Stomach (tissue), 9 donors: Measurements from ENCODE around the gene RUFY4. TPM values are rescaled to one million over a fixed set of nuclear protein-coding genes. Genes with fewer than 3 reads are reported as not detected.

Experiments
- DNase-seq, 2 donors: peaks; one replicate each; pipeline versions ENCODE4 v3.0.0 to v3.0.0-alpha.2; 2013 to 2019
- H3K27ac ChIP-seq, 5 donors: fragments of 200-600 bp in 4 of 5; sonication (generic) in 4 of 5; one replicate each; pipeline ENCODE4 v1.5.1; 2013 to 2019; ENCODE audit warnings: mild to moderate bottlenecking in 1 of 5, moderate library complexity in 1 of 5
- H3K27me3 ChIP-seq, 3 donors: fragments of 200-600 bp; sonication (generic); one replicate each; pipeline ENCODE4 v1.5.1; 2017 to 2019; ENCODE audit warnings: mixed run types in 1 of 3
- H3K36me3 ChIP-seq, 4 donors: fragments of 200-600 bp; sonication (generic); 1 replicate in 3 of 4; 2 replicates in 1 of 4; pipeline ENCODE4 v1.5.1; 2016 to 2019
- H3K4me1 ChIP-seq, 4 donors: fragments of 200-600 bp; sonication (generic); one replicate each; pipeline ENCODE4 v1.5.1; 2016 to 2019
- H3K4me3 ChIP-seq, 4 donors: fragments of 200-600 bp; sonication (generic) in 3 of 4; one replicate each; pipeline ENCODE4 v1.5.1; 2016 to 2019; ENCODE audit warnings: mild to moderate bottlenecking in 1 of 4
- H3K9me3 ChIP-seq, 4 donors: fragments of 200-600 bp; sonication (generic); one replicate each; pipeline ENCODE4 v1.5.1; 2016 to 2019
- CTCF ChIP-seq, 7 experiments: fragments of 450-650 bp in 4 of 7; fragments of 200-600 bp in 3 of 7; sonication (generic) in 3 of 7; IDR thresholded peaks; one replicate each; pipeline ENCODE4 v1.5.1; 2016 to 2019; ENCODE audit warnings: antibody characterized with exemption in 7 of 7, control low read depth in 2 of 7, mild to moderate bottlenecking in 1 of 7
- EP300 ChIP-seq: sonication (generic); formaldehyde crosslinking; IDR thresholded peaks from one replicate; pipeline ENCODE4 v1.6.1; 2017; ENCODE audit warnings: antibody characterized with exemption
- POLR2A ChIP-seq, 4 donors: fragments of 450-650 bp; IDR thresholded peaks; one replicate each; pipeline ENCODE4 v1.6.1; 2016; ENCODE audit warnings: antibody characterized with exemption in 4 of 4, control low read depth in 2 of 4, mild to moderate bottlenecking in 1 of 4, moderate library complexity in 1 of 4
- POLR2AphosphoS5 ChIP-seq, 3 donors: sonication (generic); formaldehyde crosslinking; IDR thresholded peaks; one replicate each; pipeline ENCODE4 v1.6.1; 2016; ENCODE audit warnings: antibody characterized with exemption in 3 of 3
- WGBS, 5 donors: extraction: QIAGEN DNeasy Blood & Tissue Kit in 3 of 5; methylation state at CpG; one replicate each; pipeline versions ENCODE4 v1.1.5 to v1.1.7; 2013 to 2018; 5-methylcytosine and 5-hydroxymethylcytosine counted together
- intact Hi-C: fragments of 100-400 bp; cut with DNase I; formaldehyde crosslinking; loops from one replicate; pipeline ENCODE4 v1.15.1; 2023; ENCODE audit warnings: low total_unique reads
- polyA plus RNA-seq, 3 donors: library from polyadenylated mRNA; stranded (reverse); fragments of 200-250 nt; gene quantifications; one replicate each; pipeline ENCODE4 v1.2.3, GENCODE V29; 2013
- total RNA-seq, 5 donors: library from RNA; depleted of rRNA; stranded (reverse); fragments of >200 nt; gene quantifications; one replicate each; pipeline versions ENCODE4 v1.1.0 to v1.2.3, GENCODE V29; 2014 to 2016
- donor health status: healthy with polysubstance abuse.
- donor health status: Bipolar disorder and iron deficiency.
- donor health status: healthy.

Gene RUFY4
- total and polyA plus RNA-seq, 8 donors: 0.12 to 0.43 TPM; not detected in 6

GRCh38 chr2:218079943-218080913 is 11.2 kb downstream of the RUFY4 start:
- no peak overlapping the region for H3K27ac ChIP-seq
- no peak overlapping the region for H3K4me3 ChIP-seq
- peaks cover 0 to 4% (median 0%) of the 10 kb centered on the region in 3 donors for H3K27me3 ChIP-seq
- no peaks in the 10 kb centered on the region for H3K9me3 ChIP-seq
- no peak for DNase-seq
- no peaks in the 10 kb centered on the region for H3K36me3 ChIP-seq
- TF ChIP-seq EP300 (no peak), POLR2A (IDR thresholded peaks at IDR 0.05) (no peak), CTCF (IDR thresholded peaks at IDR 0.05) (no peak), POLR2AphosphoS5 (IDR thresholded peaks at IDR 0.05) (no peak)
- intact Hi-C loops: no loop called here
- WGBS, 5 donors: 55 to 64% (median 59%) methylated on average over 11 to 15 of the region's 15 CpGs
- no peaks in the 10 kb centered on the region for H3K4me1 ChIP-seq

GRCh38 chr2:218081063-218081462 is 12.0 kb downstream of the RUFY4 start:
- H3K9me3 ChIP-seq: peaks cover 0 to 8% (median under 1%) of the 10 kb centered on the region in 4 donors
- WGBS, 5 donors: 75 to 87% (median 76%) methylated on average over 2 of the region's 2 CpGs
- no peaks in the 10 kb centered on the region for H3K4me1 ChIP-seq
- TF ChIP-seq POLR2A (IDR thresholded peaks at IDR 0.05) (no peak), CTCF (IDR thresholded peaks at IDR 0.05) (no peak), POLR2AphosphoS5 (IDR thresholded peaks at IDR 0.05) (no peak), EP300 (no peak)
- H3K4me3 ChIP-seq: no peak overlapping the region
- no peak overlapping the region for H3K27ac ChIP-seq
- no peak for DNase-seq
- H3K27me3 ChIP-seq: peaks cover 0 to 4% (median 0%) of the 10 kb centered on the region in 3 donors
- intact Hi-C loops: no loop called here
- H3K36me3 ChIP-seq: no peaks in the 10 kb centered on the region

- WGBS, 5 donors: 82 to 86% (median 85%) methylated on average over 7 of the region's 7 CpGs
- intact Hi-C loops: no loop called here
- H3K27ac ChIP-seq: no peak overlapping the region
- H3K27me3 ChIP-seq: peaks cover 0 to 4% (median 0%) of the 10 kb centered on the region in 3 donors
- TF ChIP-seq POLR2A (IDR thresholded peaks at IDR 0.05): no peak
- TF ChIP-seq POLR2AphosphoS5 (IDR thresholded peaks at IDR 0.05): no peak
- TF ChIP-seq EP300: no peak
- no peak for TF ChIP-seq CTCF (IDR thresholded peaks at IDR 0.05)
- H3K4me1 ChIP-seq: no peaks in the 10 kb centered on the region
- DNase-seq: no peak
- peaks cover 0 to 15% (median 6%) of the 10 kb centered on the region in 4 donors for H3K9me3 ChIP-seq
- H3K36me3 ChIP-seq: no peaks in the 10 kb centered on the region
- H3K4me3 ChIP-seq: no peak overlapping the region
Measured at GRCh38 chr2:218081695-218082094, 12.6 kb downstream of the RUFY4 start.

- no peaks in the 10 kb centered on the region for H3K36me3 ChIP-seq
- DNase-seq: no peak
- TF ChIP-seq EP300 (no peak), CTCF (IDR thresholded peaks at IDR 0.05) (no peak), POLR2A (IDR thresholded peaks at IDR 0.05) (no peak), POLR2AphosphoS5 (IDR thresholded peaks at IDR 0.05) (no peak)
- no peak overlapping the region for H3K27ac ChIP-seq
- no peak overlapping the region for H3K4me3 ChIP-seq
- WGBS, 5 donors: 69 to 77% (median 75%) methylated on average over 12 to 14 of the region's 14 CpGs
- intact Hi-C loops: no loop called here
- H3K4me1 ChIP-seq: no peaks in the 10 kb centered on the region
- peaks cover 0 to 24% (median 12%) of the 10 kb centered on the region in 4 donors for H3K9me3 ChIP-seq
- peaks cover 0 to 4% (median 0%) of the 10 kb centered on the region in 3 donors for H3K27me3 ChIP-seq
Measured at GRCh38 chr2:218082586-218083351, 13.7 kb downstream of the RUFY4 start.
